ENCODE results near the gene ANKRD13B. TPM values are rescaled to one million over a fixed set of nuclear protein-coding genes. Genes with fewer than 3 reads are reported as not detected.

ANKRD13B gene
- total and polyA plus RNA-seq, 12 donors = 1.0 to 23.8 (median 5.4) TPM

DNA sequence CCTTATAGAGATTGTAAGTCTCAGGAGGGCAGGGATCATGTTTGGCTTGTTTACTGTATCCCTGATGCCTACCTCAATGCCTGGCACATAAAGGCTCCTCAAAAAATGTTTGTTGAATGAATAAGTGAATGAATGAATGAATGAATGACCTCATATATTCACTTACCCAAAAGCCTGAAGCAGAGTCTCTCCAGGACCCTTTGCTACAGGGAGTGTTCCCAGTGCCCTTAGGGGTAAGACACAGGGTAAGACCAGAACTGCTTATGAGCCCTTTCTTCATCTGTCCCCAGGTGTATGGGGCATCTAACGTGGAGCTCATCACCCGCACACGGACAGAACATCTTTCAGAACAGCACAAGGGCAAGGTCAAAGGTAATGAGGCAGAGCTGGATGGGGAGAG, 17.5 kb downstream of the ANKRD13B start:
- intact Hi-C loops (cut with DNase I) = loop anchor here in 1 of 2 donors (5.0 kb wide), 1 partner anchor 33 kb away; no protein-coding TSS in a partner anchor
- H3K36me3 ChIP-seq (replicated peaks in 1 of 2) = no peaks in the 10 kb centered on the region
- H3K27me3 ChIP-seq = no peaks in the 10 kb centered on the region
- 64 to 82% (median 77%) methylated on average over 3 of the region's 3 CpGs for WGBS, 4 donors
- peaks cover 11 to 23% of the 10 kb centered on the region in 2 donors for H3K4me1 ChIP-seq (replicated peaks in 1 of 2)
- H3K27ac ChIP-seq = no peak overlapping the region
- TF ChIP-seq CTCF (IDR thresholded peaks at IDR 0.05) = no peak
- no peak for TF ChIP-seq POLR2A (IDR thresholded peaks at IDR 0.05)
- H3K9me3 ChIP-seq (replicated peaks in 1 of 3) = no peaks in the 10 kb centered on the region
- DNase-seq = no peak
- no peak overlapping the region for H3K4me3 ChIP-seq

DNA sequence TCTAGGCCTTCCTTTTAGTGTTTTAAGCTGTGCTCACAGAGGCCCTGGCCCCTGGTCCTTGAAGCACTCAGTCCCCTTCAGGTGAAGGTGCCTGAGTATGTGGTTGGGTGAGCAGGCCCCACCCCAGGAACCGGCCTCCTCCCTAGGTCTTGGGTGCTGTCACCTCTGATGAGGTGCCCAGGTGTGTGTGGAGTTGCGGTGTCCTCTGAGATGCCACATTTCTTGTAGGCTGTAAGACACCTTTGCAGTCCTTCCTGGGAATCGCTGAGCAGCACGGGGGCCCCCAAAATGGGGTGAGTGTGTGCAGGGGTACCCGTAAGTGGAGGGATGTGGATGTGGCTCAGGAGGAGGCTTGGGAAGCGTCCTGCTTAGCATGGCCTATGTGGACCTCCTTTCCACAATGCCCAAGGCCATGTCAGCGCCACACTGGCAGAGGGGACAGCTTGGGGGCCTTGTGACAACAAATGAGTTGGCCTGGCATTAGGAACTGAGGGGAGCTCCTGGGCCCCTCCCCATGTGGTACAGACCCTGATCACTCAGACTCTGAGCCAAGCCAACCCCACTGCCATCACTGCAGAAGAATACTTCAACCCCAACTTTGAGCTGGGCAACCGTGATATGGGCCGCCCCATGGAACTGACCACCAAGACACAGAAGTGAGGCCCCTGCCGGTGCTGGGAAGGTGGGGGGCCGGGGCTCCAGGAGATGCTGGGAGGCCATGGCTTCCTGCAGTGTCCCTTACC, 18.6 kb downstream of the ANKRD13B start:
- H3K4me1 ChIP-seq (replicated peaks in 1 of 2) = peaks cover 17 to 34% of the 10 kb centered on the region in 2 donors
- no peaks in the 10 kb centered on the region for H3K9me3 ChIP-seq (replicated peaks in 1 of 3)
- 90 to 98% (median 97%) methylated on average over 7 to 11 of the region's 11 CpGs for WGBS, 4 donors
- H3K27ac ChIP-seq = no peak overlapping the region
- no peaks in the 10 kb centered on the region for H3K27me3 ChIP-seq
- TF ChIP-seq CTCF (IDR thresholded peaks at IDR 0.05) (no peak), POLR2A (IDR thresholded peaks at IDR 0.05) (no peak)
- intact Hi-C loops (cut with DNase I) = loop anchor here in 1 of 2 donors (5.0 kb wide), 1 partner anchor 34 kb away; no protein-coding TSS in a partner anchor
- H3K4me3 ChIP-seq = no peak overlapping the region
- H3K36me3 ChIP-seq (replicated peaks in 1 of 2) = no peaks in the 10 kb centered on the region
- DNase-seq = no peak

GRCh38 chr17:29612094-29612403, 19.1 kb downstream of the ANKRD13B start:
- DNase-seq = no peak

More at GRCh38 chr17:29612094-29612403, 19.1 kb downstream of the ANKRD13B start:
- H3K4me3 ChIP-seq = no peak overlapping the region
- WGBS, 4 donors = 87 to 97% (median 94%) methylated on average over 10 to 12 of the region's 12 CpGs; no CpG with 5 or more reads in 1 of the 4 donors
- H3K27me3 ChIP-seq = no peaks in the 10 kb centered on the region
- H3K36me3 ChIP-seq (replicated peaks in 1 of 2) = no peaks in the 10 kb centered on the region
- intact Hi-C loops (cut with DNase I) = loop anchor here in 1 of 2 donors (5.0 kb wide), 1 partner anchor 35 kb away; no protein-coding TSS in a partner anchor
- H3K4me1 ChIP-seq (replicated peaks in 1 of 2) = peaks cover 19 to 40% of the 10 kb centered on the region in 2 donors
- no peak for TF ChIP-seq POLR2A (IDR thresholded peaks at IDR 0.05)
- no peak for TF ChIP-seq CTCF (IDR thresholded peaks at IDR 0.05)
- H3K9me3 ChIP-seq (replicated peaks in 1 of 3) = no peaks in the 10 kb centered on the region
- no peak overlapping the region for H3K27ac ChIP-seq
